Stomach (tissue), 4 donors: Measurements from ENCODE around the gene DNM1.

ENCODE experiments used
- EP300 ChIP-seq: sonication (generic); formaldehyde crosslinking; IDR thresholded peaks from one replicate; pipeline ENCODE4 v1.6.1; 2017; ENCODE audit warnings: antibody characterized with exemption
- POLR2AphosphoS5 ChIP-seq, 3 donors: sonication (generic); formaldehyde crosslinking; IDR thresholded peaks; one replicate each; pipeline ENCODE4 v1.6.1; 2016; ENCODE audit warnings: antibody characterized with exemption in 3 of 3
- TF ChIP-seq, protein P1 (sequence below), 7 experiments: fragments of 450-650 bp in 4 of 7; fragments of 200-600 bp in 3 of 7; sonication (generic) in 3 of 7; IDR thresholded peaks; one replicate each; pipeline ENCODE4 v1.5.1; 2016 to 2019; ENCODE audit warnings: antibody characterized with exemption in 7 of 7, control low read depth in 2 of 7, mild to moderate bottlenecking in 1 of 7

DNA sequence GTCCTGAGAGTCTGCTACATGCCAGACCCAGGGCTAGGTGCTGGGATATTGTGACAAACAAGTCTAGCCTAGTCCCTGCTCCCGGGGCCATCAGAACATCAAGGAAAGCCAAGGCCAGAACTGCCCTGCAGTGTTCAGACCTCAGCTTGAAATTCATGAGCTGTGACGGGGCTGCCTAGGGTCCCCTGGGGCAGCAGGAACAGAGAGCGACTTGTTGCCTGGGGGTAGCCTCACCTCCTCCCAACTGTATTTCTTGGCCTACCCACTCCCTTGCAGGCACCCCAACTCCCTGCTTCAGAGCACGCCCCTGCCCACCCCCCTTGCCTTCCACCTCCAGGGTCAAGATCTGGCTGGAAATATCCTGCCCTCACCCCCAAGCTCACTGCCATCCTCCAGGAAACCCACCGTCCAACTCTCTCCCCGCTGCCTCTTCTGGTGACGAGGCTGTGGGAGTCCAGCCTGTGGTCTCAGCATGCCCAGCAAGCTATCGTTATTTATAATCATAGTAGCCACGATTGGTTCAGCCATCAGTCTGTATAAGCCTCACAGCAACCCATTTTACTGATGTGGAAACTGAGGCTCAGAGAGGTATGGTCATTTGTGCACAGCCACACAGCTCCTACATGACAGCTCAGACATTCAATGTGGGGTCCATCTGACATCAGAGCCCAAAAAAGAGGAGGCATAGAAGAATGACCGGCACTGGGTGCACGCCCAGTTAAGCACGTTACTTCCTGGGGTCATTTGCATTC is 10.7 kb downstream of the DNM1 start:
- TF ChIP-seq, protein P1, sequence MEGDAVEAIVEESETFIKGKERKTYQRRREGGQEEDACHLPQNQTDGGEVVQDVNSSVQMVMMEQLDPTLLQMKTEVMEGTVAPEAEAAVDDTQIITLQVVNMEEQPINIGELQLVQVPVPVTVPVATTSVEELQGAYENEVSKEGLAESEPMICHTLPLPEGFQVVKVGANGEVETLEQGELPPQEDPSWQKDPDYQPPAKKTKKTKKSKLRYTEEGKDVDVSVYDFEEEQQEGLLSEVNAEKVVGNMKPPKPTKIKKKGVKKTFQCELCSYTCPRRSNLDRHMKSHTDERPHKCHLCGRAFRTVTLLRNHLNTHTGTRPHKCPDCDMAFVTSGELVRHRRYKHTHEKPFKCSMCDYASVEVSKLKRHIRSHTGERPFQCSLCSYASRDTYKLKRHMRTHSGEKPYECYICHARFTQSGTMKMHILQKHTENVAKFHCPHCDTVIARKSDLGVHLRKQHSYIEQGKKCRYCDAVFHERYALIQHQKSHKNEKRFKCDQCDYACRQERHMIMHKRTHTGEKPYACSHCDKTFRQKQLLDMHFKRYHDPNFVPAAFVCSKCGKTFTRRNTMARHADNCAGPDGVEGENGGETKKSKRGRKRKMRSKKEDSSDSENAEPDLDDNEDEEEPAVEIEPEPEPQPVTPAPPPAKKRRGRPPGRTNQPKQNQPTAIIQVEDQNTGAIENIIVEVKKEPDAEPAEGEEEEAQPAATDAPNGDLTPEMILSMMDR (IDR thresholded peaks at IDR 0.05), result no peak
- TF ChIP-seq EP300, result no peak
- TF ChIP-seq POLR2AphosphoS5 (IDR thresholded peaks at IDR 0.05), result no peak
